GM19468 (cell line): ENCODE results near the gene TMEM184A.

ENCODE experiments used
- ATAC-seq: cut with Tn5 transposase; IDR thresholded peaks from one replicate; pipeline ENCODE4 v1.9.1; 2021; ENCODE audit warnings: mild to moderate bottlenecking, moderate library complexity, moderate number of reproducible peaks; ENCODE audit not compliant: unreplicated experiment; ENCODE audit errors: extremely low read depth

The TMEM184A gene

DNA sequence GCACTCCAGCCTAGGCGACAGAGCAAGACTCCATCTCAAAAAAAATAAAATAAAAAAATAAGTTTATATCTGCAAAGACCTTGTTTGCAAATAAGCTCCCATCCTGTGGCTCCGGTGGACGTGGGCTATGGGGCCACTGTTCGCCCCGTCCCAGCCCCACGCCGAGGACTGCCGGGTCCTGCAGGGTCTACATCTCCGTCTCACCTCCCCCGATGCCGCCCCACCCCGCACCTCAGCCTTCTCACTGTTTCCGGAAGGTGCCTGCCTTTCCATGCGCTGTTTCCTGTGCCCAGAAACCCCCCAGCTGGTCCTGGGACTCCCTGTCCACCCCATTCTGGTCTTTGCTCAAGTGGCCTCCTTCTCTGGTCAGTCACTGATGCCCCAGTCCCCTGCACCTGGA, 46.8 kb downstream of the TMEM184A start:
- no peak for ATAC-seq

DNA sequence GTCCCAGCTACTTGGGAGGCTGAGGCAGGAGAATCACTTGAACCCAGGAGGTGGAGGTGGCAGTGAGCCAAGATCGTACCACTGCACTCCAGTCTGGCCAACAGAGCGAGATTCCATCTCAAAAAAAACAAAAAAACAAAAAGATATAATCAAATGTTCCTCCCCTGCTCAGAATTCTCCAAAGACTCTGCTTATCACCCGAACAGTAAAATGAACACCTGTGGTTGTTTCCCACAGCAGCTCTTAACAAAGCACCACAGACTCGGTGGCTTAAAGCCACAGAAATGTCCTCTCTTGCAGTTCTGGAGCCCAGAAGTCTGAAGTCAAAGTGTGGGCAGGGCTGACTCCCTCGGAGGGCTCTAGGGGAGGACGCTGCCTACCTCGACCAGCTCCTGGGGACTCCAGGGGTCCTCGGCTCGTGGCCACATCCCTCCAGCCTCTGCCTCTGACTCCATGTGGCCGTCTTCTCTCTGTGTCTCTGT, 47.7 kb downstream of the TMEM184A start:
- no peak for ATAC-seq

DNA sequence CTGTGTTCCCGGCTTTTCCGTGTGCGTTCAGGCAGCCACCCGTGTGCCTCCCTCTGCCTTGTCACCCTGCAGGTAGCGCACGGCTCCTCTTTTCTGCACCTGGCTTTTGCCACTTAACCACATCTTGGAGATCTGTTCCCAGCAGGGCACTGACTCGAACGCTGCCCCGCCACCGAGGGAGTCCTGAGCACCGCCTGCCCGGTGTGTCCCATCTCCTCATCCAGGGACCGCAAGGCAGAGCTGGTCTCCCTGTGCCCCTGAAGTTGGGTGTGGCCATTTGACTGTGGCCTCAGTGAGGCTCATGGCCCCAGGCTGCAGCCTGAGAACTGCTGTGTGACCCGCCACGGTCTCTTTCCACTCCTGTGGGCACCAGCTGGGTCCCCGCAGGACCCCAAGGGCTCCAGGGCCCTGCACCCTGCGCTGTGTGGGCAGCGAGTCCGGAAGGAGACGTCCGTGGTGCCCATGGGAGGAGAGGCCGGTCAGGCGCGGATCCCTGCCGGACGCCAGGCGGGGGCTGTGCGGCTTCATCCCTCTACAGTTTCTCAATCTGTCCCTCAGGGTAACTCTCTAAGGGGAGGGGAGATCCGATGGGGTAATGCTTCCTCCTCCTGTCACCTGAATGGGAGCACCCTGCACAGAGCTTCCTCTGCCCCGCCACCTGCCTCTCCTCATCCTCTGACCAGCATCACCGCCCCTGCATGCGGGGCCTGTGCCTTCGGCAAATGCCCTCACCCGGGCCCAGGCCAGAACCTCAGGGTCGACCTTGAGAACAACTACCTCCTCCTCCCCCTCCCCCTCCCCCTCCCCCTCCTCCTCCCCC, 50.1 kb downstream of the TMEM184A start:
- no peak for ATAC-seq

DNA sequence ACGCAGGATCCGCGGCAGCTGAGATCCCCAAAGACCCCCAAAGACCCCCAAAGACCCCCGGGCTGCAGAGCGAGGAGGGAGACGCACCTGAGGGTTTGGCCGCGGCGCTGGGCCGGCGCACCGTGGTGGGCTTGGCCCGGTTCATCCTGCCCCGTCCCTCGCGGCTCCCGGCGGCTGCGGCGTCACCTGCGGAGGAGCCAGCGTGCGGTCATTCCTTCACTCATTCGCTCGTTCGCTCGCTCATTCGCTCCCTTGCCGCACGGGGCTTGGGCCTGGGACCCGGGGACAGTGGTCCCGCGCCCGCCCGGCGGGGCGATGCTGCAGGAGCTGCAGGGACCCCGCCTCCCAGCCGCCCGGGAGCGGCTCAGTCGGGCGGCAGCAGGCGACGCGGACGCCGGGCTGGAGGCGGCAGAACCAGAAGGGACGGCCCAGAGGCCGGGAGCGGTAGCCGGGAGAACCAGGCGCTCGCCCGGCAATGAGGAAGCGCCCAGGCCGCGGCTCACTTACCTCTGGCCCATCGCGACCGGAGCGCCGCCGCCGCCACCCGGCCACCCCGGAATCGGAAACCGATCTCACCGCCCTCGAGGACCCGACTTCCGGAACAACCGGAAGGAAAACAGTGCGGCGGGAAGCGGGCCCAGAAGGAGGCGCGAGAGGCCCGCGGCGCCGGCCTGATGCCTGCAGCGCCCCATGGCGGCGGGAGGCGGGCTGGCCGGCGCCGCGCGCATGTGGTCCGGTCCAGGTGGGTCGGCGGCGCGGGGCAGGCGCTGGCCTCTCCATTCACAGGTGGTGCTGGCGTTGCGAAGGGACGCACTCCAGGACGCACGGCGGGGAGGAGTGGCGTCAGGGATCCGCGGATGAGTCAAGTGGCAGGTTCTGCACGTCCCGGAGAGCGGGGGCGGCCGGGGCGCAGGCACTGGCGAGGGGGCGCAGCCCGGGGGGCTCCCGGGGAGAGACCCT, 51.9 kb downstream of the TMEM184A start, which contains the start of gene INTS1:
Gene INTS1 (minus strand): TSS at position 574 of the 960 bp plus-strand sequence. CDS start 429 bp downstream, at position 145.
- ATAC-seq, result peak; percentile 85

DNA sequence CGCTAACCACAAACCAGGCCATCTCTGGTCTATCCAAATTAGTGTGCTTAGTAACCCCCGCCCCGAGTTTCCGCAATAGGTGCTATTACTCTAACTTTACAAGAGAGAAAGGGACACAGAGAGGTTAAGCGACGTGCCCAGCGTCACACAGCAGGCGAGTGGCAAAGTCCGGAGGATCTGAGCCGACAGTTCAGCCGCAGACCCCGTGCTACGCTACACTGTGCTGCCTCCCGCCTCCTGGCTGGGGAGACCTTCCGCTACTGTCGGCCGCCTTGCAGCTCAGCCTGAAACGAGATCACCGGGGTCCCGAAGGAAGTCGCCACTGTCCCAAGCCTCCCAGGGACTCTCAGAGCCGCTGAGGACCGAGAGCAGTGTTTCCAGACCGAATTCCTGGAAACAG, 52.6 kb downstream of the TMEM184A start:
- ATAC-seq, result no peak

DNA sequence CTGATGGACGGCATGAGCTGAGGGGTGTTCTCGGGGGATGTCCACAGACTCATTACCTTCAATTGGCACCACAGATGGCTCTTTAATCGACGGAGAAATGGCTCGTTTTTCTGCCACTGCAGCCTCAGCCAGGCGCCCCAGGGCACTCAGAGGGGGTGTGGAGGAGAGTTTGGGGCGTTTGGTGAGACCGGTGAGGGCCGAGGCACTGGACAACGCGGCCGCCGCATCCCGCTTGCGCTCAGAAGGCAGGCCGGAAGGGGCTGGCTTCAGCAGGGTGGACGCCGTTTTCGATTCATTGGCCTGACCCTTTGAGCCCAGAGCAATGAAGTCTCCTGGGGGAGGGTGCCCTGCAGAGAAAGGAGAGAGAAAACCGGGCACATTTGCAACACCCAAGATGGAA, 53.2 kb downstream of the TMEM184A start:
- no peak for ATAC-seq

DNA sequence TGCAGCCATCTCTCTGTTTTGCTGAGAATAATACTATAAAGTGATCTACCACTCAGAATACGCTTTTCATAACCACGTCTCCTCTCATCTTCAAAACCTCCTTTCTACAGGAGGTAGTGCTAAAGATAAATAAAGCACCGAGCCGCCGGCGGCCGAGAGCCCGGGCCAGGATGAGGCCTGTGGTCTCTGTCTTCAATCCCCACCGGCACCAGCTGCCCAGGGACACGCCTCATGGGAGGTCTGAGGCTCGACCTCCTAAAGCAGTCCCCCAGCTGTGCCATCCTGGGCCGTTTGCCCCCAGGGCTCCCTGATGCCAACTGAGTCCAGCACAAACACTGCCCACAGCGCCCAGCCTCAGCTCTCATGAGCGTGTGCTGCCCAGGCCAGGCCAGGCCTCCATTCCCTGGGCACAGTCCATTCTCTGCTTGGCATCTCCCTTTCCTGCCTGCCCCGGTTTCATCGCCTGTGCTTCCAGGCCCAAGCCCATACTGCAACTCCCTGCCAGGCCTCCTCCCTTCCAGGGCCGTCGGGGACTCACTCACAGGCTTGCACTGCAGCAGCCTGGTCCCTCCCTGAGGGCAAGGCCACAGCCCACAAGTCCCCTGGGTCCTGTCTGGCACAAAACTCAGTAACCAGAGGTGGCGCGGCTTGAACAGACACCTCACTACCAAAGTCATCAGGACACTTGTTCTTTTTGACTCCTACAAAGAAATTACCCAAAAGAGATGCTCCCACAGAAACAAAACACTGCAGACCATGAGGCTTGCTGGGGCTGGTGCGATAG, 54.3 kb downstream of the TMEM184A start:
- ATAC-seq, result no peak

DNA sequence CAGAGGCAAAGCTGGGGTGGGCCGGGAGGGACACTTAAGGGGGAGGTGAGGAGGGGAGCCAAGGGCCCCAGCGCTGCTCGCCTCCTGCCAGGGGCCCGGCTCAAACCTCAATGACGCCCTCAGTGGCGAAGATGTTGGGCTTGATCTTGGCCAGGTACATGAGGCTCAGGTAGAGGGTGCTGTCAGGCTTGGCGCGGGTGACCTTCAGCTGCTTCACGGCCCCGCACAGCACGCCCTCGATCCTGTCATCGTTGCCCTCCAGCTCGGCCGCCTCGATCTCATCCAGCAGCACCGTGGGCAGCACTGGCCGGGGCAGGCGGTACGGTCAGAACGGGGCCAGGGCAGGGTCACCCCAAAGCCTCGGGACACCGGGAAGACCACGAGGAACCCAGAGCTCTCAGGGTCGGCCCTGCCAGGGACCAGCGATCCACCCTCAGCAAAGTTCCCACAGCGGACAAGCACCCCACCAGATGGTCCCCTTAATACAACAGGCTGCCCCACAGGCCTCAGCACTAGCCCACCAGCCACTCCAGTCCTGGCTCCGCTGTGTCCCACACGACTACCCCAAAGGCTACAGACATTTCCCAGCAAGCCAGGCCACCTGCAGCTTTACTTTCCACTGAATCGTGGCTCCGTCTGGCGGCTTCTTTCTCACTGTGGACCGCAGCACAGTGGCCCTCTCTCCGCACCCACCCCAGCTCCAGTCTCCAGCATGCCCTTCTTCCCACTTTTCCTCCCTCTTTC, 55.8 kb downstream of the TMEM184A start:
- ATAC-seq, result no peak

DNA sequence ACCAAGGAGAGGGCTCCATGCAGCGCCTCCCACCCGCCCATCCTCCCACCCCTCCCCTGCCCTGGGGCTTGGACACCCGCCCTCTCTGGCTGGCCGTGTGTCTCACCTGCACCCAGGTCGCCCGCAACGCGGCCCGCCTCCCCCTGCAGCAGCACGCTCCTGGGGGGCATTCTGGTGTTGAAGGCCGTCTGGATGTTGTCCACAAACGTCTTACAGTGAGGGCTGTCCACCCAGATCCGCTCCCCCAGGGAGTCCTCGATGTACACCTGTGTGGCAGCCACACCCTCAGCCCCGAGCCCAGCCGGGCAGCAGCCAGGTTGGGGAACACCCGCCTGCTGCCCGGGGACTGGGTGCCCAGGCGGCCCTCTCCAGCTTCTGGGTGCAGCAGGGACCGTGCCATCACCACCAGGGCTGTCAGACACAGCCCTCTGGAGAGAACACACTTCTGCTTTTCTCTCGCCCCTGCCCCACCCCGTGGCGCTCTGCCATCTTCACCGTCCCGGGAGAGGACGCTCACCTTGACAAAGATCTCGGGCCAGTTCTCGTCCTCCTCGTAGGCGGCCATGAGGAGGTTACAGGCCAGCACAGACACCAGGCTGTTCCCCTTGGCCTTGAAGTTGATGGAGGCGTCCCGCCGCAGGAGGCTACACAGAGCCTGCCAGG, 56.5 kb downstream of the TMEM184A start:
- no peak for ATAC-seq

DNA sequence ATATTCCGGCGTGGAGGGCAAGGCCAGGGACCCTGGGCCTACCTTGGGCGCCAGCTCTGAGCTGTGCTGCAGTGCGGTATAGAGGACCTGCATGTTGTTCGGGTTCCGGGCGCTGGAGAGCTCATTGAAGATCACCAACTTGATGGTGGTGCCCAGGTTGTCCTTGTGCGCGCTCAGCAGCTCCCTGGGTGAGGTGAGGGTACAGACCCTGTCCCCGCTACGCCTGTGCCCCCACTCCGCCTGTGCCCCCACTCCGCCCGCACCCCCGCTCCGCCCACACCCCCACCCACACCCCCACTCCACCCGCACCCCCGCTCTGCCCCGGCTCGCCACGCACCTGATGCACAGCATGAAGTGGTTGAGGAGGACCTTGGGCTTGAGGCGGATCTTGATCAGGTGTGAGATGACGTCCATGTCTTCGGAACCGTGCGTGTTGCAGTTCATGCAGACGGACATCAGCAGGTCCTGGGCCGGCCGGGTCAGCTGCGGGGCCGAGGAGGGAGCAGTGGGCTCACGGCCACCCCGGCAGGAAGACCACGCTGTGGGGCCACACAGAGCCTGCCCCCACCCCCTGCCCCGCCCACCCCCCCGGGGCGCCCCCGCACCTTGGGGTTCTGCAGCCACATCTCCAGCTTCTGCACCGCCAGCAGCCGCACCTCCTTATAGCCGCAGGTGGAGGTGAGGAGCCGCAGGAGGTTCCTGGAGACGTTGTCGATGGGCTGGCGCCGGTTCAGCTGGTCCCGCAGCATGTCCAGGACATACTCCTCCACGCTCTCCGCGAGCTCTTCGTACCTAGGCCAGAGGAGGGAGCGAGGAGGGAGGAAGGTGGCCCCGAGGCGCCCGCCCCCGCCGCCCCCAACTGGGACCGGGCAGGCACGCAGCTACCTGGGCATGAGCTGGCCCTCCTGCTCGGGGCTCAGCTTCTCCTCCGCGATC, 57.4 kb downstream of the TMEM184A start:
- no peak for ATAC-seq

DNA sequence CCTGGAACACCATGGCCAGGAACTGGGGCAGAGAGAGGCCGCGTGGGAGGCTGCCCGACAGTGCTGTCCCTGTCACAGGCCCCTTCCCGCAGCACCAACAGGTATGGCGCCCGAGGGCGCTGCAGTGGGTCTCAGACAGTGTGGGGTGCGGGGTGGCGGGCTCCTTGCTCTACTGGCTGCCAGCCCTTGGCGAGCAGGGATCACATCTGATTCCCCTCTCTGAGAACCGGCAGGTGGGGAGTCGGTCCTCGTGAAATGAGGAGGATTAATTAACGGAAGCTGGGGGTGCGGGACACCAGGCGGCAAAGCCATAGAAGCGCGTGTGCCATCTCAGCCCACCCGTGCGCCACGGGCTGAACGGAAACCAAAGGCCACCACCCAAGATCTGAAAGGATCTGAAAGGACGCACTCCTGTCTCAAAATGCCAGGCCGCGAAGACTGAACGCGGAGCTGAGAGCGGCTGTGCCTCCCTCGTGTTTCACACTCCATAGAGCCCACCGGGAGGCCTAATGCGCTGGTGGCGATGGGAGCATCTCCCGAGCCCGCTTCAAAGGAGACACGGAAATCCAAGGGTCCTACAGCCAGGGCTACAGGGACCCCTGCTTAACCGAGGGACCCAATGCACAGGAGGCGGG, 58.6 kb downstream of the TMEM184A start:
- no peak for ATAC-seq

DNA sequence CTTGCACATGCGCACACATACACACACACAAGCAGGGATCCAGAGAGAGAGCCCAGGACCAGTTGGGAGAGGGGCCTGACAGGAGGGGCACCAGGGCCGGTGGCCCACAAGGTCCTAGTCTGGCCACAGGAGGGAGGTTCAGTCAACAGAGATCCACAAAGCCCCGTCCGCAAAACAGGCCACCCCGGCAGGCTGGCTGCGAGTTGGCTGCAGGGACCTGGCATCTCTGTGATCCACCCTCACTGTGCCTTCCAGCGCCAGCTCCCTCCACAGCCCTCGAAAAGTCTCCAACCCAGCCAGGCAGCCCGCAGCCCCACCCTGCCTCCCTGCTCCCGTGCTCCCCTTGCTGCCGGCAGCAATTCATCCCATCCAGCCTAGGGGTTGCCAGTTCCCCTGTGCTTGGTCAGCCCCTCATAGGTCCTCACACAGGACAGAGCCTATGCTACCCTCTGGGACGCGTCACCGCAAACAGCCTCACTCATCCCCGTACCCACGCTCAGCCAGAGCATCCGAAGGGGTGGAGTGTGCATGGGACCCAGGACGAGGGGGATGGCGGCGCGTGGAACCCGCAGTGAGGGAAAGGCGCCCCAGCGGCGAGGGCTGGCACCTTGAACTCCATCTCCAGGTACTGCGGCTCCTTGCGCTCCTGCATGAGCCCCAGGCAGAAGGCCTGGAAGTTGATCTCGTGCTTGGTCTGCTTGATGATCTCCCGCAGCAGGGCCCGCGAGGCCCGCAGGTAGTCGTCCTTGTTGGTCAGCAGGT, 59.3 kb downstream of the TMEM184A start:
- ATAC-seq, result no peak

DNA sequence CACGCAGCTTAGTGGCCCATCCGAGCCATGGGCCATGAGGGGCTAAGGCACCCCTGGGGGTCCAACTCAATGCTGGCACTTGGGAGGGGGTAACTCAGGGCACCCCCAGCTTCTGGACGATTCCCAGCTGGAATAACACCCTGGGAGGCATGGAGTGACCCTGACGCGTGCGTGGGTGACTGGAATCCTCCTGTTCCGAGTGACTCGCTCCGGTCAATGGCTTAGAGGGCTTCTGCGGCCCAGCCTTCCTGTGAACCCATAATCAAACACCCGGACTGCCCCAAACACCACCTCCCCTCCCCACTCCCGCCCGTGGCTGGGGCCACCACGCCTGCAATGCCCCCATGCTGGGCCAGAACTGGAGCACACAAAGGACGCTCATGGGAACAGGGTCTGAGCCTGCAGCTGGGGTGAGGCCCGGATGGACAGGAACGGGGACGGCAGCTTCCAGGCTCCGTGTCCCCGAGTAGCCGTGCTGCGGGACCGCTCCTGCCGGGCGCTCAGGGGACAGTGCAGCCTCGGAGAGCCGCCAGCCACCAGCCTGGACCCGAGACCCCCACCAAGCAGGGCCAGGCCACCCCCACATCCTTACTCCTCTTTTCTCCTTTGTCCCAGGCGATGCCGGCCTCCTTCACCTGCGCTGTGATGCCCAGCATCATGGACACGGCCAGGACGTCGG, 60.3 kb downstream of the TMEM184A start:
- ATAC-seq, result no peak

DNA sequence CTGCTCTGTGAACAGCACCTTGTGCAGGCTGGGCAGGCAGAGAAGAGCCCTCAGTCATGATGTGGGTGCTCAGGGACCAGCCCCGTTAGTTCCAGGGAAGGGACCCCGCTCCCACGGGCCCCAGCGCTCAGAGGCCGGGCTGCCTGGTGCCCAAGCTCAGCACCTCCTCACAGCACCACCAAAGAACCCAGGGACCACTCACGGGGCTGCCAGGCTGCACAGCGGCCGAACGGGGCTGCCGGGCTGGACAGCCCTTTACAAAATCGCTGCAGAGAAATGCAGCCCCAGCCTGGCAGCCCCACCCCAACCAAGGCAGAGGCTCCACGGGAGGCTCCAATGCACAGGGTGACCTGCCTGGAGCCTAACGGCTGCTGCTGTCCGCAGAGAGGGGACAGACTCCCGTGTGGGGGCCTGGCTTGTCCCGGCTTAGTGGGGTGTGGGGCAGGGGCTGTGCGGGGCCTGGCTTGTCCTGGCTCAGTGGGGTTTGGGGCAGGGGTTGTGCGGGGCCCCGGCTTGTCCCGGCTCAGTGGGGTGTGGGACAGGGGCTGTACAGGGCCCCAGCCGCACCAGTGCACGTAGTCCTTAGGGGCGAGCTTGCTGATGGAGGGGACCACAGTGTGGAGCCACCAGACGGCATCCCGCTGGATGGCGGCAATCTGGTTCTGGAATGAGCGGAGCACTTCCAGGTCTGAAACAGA, 61.0 kb downstream of the TMEM184A start:
- ATAC-seq, result no peak

DNA sequence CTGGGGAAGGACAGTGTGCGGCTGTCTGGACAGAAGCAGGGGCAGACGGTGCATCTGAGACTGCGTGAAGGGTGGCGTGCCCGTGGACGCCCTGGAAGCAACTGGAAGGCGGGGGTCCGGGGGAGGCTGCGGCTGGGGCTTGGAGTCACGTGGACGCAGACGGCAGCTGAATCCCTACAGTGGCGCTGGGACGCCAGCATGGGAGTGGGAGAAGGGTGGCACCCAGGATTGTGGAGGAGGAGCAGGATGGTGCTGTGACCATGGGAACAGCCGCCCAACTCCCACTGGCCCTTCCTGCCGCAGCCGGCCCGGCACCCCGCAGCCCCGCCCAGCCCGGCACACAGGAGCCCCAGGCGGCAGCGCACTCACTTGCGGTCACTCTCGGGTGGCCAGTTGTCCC, 61.6 kb downstream of the TMEM184A start:
- ATAC-seq, result no peak

DNA sequence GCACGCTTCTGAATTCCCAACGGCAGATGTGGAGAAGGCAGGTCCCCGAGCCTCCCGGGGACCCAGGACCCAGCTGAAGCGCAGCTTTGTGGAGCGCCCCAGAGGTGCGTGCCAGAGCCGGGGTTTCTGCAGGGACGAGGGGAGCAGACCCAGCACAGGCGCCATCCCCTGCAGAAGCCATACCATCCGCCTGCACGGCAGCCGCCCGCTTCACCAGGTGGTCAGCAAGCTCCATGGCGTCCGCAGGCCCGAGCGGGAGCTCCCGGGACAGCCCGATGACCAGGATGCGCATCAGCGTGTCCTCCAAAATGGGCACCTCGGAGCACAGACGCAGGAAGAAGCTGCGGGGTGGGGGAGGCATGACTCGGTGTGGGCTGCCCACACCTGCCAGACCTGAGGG, 62.4 kb downstream of the TMEM184A start:
- ATAC-seq, result no peak
